ENCODE results near the gene TRPM8.

TRPM8 gene

DNA sequence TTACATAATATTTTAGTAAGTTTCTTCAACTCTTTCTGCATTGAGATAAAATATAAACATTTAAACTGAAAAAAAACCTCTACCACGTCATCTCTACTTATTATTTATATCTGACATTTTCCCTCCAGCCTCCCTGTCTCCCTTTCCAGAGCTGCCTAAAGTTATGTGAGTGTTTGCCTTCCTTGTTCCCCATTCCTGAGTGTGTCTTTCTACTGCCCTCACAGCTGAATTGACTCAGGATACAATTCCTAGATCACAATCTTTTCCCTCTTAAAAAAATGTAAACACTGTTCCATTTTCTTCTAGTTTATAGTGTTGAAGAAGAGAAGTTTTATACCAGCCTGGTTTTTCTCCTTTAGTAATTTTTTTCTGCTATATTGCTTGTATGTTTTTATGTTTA lies 5.3 kb downstream of the TRPM8 start:
- TF ChIP-seq, protein P1, sequence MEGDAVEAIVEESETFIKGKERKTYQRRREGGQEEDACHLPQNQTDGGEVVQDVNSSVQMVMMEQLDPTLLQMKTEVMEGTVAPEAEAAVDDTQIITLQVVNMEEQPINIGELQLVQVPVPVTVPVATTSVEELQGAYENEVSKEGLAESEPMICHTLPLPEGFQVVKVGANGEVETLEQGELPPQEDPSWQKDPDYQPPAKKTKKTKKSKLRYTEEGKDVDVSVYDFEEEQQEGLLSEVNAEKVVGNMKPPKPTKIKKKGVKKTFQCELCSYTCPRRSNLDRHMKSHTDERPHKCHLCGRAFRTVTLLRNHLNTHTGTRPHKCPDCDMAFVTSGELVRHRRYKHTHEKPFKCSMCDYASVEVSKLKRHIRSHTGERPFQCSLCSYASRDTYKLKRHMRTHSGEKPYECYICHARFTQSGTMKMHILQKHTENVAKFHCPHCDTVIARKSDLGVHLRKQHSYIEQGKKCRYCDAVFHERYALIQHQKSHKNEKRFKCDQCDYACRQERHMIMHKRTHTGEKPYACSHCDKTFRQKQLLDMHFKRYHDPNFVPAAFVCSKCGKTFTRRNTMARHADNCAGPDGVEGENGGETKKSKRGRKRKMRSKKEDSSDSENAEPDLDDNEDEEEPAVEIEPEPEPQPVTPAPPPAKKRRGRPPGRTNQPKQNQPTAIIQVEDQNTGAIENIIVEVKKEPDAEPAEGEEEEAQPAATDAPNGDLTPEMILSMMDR (IDR thresholded peaks at IDR 0.05; ENCODE audit: insufficient read depth, low read depth, low read length, missing control alignments) = no peak
- no peak overlapping the region for H3K4me3 ChIP-seq (ENCODE audit: low read depth, low read length)
- no peak for DNase-seq (ENCODE audit: low read depth)

DNA sequence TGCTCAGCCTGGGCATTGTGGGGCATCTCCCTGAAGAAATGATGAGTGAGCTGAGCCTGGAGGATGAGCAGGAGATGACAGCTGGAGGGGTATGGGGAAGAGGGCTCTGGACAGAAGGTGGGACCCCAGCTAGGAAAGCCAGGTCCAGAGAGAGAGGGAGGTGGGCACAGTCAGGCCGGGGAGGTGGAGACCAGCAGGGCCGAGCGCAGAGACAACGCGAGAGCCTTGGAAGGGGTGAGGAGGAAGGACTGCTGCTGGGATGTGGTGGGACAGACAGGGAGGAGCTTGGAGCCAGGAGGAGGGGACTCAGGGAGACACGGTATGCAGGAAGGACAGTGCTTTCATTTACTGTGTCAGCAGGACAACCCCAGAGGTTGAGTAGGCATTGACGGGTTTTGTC lies 8.2 kb downstream of the TRPM8 start:
- TF ChIP-seq, protein P1 (IDR thresholded peaks at IDR 0.05; ENCODE audit: insufficient read depth, low read depth, low read length, missing control alignments) = no peak
- no peak for DNase-seq (ENCODE audit: low read depth)
- no peak overlapping the region for H3K4me3 ChIP-seq (ENCODE audit: low read depth, low read length)

DNA sequence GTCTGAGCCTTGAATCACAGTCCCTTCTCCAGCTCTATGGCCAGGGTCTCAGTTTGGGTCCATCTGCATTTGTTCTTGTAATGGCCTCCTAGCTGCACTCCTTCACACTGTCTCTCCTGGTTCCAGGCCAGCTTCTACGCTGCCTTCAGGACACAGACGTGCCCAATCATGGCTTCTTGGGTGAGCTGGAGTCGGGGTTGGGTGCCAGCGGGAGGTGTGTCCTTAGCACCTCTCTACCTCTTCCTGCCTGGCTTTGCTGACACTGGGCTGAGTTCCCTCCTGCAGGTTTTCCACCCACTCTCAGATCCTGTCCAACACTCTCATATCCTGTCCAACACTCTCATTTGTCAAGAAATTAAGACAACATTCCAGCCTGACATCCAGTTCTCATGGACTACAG lies 9.6 kb downstream of the TRPM8 start:
- DNase-seq (ENCODE audit: low read depth) = no peak
- TF ChIP-seq, protein P1 (IDR thresholded peaks at IDR 0.05; ENCODE audit: insufficient read depth, low read depth, low read length, missing control alignments) = no peak
- no peak overlapping the region for H3K4me3 ChIP-seq (ENCODE audit: low read depth, low read length)

DNA sequence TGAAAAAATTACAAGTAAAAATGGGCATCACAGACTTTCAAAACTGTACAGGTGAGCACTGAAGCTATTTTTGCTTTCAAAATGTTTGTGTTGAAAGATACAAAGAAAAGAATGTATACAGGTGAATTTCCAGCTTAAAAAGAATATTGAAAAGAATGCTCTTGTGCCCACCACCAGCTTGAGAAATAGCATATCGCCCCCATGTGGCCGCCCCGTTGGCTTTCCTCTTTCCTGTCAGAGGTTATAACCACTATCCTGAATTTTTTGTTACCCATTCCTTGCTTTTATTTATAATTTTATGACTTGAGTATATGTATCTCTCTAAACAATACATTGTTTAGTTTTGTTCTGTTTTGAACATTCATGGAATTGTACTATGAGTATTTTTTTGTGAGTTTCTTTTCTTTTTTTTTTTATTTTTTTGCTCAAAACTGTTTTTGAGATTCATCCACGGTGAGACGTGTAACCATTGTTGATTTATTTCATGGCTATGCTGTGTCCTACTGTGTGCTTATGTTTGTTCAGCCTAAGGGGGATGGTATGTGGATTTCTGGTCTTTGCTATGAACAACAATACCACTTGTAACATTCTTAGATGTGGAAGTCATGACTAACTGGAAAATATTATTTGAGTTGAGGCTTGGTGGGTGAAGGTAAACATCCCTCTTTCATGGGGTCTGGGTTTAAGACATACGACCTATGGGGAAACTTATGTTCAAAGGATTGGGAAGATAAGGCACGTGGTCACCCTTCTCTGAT lies 11.6 kb downstream of the TRPM8 start:
- peak; percentile 16 for DNase-seq (ENCODE audit: low read depth)
- H3K4me3 ChIP-seq (ENCODE audit: low read depth, low read length) = no peak overlapping the region
- TF ChIP-seq, protein P1 (IDR thresholded peaks at IDR 0.05; ENCODE audit: insufficient read depth, low read depth, low read length, missing control alignments) = peak; percentile 40

DNA sequence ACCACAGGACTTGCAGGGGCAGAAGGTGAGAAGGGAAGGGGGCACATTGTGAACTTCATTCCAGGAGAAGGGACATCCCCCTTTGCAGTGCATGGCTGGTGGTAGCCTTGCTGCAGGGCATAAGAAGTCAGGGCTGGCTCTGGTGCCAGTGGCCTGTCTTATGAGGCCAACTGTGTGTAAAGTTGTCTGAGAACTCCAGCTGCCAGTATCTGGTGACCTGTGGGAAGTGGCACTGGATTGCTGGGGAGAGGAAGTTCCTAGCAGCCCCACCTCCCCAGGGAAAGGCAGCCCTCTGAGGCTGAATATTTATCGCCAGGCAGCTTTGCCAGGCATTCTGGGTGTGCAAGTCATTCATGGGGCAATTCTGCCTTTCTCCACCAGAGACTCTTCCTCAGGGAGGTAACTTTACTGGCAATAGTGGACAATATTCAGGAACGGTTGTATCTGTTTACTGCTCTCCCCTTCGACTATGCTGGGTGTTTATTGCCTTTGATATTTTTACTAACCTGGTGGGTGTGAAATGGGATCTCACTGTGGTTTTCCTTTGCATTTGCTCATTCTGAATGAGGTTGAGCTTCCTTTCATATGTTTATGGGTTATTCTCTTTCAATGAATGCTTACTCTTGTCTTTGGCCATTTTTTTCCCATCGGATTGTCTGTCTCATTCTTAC lies 12.3 kb downstream of the TRPM8 start:
- TF ChIP-seq, protein P1 (IDR thresholded peaks at IDR 0.05; ENCODE audit: insufficient read depth, low read depth, low read length, missing control alignments) = no peak
- DNase-seq (ENCODE audit: low read depth) = no peak

DNA sequence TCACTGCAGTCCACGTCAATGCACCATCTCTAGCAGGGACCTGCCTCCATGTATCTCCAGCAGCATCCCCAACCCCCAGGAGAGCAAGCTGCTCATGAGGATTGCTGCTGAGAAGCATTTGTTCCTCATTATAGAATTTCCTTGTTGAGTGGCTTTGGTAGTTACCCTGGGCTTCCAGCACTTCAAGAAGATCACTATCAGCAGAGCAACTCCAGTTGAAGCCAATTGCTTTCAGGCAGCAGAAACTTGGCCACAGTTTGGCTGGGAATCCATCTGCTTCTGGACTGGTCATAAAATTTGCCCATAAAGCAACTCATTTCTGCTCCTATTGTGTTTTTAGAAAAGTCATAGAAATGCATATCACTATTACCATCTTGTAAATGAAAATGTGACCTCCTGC lies 17.4 kb downstream of the TRPM8 start:
- H3K4me3 ChIP-seq (ENCODE audit: low read depth, low read length) = no peak overlapping the region
- TF ChIP-seq, protein P1 (IDR thresholded peaks at IDR 0.05; ENCODE audit: insufficient read depth, low read depth, low read length, missing control alignments) = no peak
- DNase-seq (ENCODE audit: low read depth) = no peak

More for the DNA sequence above, 12.3 kb downstream of the TRPM8 start:
- H3K4me3 ChIP-seq (ENCODE audit: low read depth, low read length) = no peak overlapping the region
